HG02798 (cell line): ENCODE data around the gene CD209.
"Not testable (repeated sequence)": the region's sequence is repeated elsewhere in the genome, so short reads cannot be mapped to it uniquely, and the experiment has no call there.

ENCODE experiments used
- ATAC-seq: cut with Tn5 transposase; IDR thresholded peaks from one replicate; pipeline ENCODE4 v1.9.1; 2021; ENCODE audit warnings: mild to moderate bottlenecking; ENCODE audit not compliant: unreplicated experiment, poor library complexity

Gene CD209

GRCh38 chr19:7746903-7747884 is at the start of gene CD209:
CD209 (minus strand) TSS chr19:7747534; CDS start chr19:7747511, 23 bp downstream.
- no peak for ATAC-seq

DNA sequence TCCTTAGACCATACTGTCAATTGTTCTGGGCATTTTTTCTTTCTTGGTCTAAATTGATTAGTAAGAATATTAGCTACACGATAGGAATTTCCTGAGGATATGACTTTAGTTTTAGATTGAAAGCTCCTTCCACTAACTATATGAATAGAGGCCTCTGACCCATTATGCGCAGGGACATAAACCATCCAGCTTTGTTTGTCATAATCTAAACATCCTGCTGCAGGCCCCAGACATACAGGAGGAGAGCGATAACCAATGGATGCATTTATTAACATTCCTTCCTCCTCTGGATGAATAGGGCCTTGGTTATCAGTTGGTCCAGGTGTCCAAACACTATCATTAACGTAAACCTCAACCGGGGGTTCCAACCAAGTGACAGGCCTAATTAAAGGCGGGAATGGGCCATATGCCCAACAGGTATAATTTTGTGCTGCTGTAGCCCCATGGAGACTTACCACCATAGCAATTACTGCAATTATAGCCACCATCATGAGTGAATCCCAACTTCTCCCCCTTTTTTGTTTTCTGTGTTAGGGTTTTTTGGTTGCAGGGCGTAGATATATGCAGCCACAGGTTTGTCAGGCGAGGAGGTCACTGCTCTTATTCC is 48.3 kb upstream of the CD209 start:
- no peak for ATAC-seq

- ATAC-seq, result no peak
These were observed 46.2 kb upstream of the CD209 start for GRCh38 chr19:7793493-7793892.

- ATAC-seq, result not testable (repeated sequence)
These were observed 45.4 kb upstream of the CD209 start for GRCh38 chr19:7792701-7793100.

DNA sequence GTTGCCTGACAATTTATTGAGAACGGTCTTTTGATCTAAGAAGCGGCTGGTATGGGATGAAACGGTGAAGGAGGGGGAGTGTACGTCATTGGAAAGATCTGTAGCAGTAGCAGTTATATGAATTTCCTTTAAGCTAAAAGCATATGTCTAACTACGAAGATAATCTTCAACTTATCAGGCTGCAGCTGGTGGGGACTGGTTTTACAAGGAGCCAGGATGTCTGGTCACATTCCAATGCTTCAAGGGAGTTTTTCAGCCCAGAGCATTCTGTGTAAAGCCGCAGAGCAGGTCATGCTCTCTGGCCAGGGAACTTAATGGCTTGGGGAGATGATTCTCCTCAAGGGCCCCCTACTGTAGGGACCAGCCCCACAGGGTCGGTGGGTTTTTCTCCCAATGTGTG is 44.9 kb upstream of the CD209 start:
- no peak for ATAC-seq

GRCh38 chr19:7790416-7790815 is 43.1 kb upstream of the CD209 start:
- no peak for ATAC-seq

DNA sequence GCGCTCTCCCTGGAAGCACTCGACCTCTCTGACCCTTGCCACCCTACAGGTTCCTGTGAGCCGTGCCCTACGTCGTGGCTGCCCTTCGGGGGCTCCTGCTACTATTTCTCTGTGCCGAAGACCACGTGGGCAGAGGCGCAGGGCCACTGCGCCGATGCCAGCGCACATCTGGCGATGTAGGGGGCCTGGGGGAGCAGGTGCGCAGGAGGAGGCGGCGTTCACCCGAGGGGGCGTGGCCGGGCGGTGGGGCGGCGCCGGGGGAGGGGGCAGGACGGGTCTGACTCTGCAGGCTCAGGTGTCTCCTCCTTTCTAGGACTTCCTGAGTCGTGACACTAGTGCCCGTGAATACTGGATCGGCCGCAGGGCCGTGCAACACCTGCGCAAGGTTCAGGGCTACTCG is 42.1 kb upstream of the CD209 start:
- no peak for ATAC-seq

DNA sequence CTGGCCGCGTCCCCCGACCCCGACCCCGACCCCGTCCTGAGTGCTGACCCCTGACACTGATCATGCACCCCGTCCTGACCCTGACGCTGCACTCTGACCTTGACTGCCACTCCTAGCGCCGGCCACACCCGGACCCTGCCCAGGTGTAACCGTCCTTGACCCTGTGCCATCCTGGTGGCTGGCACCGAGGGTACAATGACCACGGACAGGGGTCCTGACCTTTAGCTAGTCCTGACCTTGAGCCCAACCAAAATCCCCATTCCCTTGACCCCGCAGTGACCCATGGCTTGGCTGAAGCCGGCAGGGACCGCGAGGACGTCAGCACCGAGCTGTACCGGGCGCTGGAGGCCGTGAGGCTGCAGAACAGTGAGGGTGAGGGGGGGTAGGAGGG is 41.6 kb upstream of the CD209 start:
- no peak for ATAC-seq

DNA sequence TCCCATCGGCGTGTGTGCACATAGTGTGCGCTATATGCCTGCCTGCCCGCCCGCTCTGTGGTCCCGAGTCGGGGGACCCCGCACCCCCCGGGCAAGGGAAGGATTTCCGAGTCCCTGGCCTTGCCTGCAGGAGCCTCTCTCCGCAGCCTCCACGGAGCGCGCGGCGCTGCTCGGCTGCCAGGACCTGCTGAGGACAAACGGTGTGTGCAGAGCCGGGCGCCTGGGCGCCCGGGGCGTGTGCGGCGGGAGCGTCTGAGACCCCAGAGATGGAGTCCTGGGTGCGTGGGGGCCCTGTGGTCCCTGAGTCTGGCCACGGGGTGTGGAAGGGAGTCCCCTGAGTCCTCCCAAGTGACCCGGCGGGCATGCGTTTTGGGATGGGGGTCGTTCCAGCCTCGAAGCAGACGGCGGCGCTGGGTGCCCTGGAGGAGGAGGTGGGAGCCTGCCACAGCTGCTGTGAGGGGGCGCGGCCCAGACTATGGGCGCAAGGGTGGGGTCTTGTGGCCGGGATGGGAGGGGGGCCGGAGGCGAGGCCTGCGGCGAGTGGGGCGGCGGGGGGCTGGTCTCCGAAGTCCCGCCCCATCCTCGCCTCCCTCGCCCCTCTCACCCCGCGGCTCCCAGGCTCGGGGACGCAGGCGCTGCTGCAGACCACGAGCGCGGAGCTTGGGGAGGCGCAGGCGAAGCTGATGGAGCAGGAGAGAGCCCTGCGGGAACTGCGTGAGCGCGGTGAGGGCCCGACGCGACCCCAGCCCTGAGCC is 41.0 kb upstream of the CD209 start:
- no peak for ATAC-seq

GRCh38 chr19:7787602-7788177 is 40.4 kb upstream of the CD209 start:
- no peak for ATAC-seq

DNA sequence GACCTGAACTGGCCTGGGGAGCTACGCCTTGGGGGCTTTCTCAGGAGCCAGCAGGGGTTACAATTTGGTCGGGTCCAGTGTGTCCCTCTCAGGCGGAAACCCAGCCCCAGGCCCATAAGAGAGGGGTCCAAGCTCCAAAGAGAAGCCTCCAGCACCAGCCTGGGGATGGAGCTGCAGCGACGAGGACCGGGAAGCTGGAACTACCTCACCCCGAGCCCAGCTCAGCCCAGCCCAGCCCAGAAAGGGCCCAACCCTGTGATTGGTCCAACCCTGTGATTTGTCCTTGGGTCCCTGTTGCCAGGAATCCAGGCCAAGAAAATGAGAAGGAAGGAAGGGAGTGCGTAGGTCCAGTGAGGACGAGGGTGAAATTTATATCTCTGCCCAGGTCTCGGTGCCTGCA is 39.8 kb upstream of the CD209 start:
- ATAC-seq, result no peak

DNA sequence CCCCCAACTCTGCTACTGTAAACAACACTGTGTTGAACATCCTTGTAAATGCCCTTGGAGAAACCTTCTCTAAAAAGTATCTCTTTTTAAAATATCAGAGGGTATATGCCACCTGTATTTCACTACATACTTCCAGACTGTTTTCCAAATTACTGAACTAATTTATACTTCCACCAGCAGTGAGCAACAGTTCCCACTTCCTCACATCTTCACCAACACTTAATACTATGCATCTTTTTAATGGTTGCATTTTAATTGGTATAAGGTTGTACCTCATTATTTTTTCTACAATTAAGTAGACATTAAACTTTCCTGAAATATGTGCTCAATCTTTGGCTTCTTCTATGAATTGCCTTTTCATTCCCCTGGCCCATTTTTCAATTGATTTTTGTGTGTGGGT is 37.5 kb upstream of the CD209 start:
- no peak for ATAC-seq

DNA sequence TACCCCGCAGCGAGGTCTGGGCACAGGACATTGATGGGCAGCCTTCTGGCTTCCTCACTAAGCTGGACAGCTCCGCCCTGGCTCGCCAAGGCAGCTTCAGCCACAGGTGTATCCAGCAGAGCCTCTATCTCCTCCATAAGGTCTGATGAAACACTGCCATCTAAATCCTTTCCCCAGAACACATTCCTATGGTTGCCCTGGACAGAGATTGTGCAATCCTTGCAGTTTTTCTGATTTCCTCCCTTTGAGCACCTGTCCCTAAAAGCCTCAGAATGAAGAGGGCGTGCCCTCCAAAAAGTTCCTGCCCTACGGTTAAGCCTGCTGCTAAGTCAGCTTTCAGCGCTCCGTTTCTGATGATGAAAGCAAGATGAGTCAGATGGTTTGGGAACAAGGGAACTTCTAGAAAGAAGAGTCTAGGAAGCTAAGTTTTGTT is 36.7 kb upstream of the CD209 start:
- ATAC-seq, result no peak

- no peak for ATAC-seq
These were observed 33.8 kb upstream of the CD209 start for GRCh38 chr19:7781157-7781556.

- no peak for ATAC-seq
These were observed 32.5 kb upstream of the CD209 start for GRCh38 chr19:7779631-7780486.

DNA sequence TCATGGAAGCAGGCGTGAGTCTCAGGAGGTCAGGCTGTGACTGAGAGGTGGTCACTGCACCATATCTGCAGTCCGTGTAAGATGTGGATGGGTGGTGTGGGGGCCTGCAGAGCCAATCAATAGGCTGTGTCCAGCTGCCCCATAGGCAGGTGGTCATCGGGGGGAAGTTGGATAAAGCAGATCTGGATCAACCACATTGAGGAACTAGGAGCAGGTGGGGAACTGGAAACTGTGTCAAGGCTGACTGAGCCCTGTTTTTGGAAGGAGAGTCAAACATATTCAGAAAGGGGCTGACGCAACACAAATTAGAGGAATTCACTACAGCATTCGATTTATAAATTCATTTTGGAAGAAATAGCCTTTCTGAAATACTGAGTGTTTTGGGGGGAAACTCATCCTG is 30.7 kb upstream of the CD209 start:
- no peak for ATAC-seq

GRCh38 chr19:7775761-7776160 is 28.4 kb upstream of the CD209 start:
- no peak for ATAC-seq

DNA sequence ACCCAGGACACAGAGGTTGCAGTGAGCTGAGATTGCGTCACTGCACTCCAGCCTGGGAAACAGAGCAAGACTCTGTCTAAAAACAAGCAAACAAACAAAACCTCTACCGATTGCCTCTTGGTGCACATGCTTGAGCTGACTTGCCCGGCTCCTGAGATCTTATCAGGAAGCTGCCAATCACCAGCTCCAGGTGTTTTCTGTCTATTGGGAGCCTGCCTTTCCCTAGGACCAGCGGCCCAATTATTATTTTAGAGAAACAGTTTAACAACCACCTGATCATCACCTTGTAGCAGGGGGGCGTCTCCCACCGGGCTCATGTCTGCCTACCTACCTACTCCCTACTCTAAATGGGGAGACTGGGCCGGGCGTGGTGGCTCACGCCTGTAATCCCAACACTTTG is 26.5 kb upstream of the CD209 start:
- ATAC-seq, result no peak

DNA sequence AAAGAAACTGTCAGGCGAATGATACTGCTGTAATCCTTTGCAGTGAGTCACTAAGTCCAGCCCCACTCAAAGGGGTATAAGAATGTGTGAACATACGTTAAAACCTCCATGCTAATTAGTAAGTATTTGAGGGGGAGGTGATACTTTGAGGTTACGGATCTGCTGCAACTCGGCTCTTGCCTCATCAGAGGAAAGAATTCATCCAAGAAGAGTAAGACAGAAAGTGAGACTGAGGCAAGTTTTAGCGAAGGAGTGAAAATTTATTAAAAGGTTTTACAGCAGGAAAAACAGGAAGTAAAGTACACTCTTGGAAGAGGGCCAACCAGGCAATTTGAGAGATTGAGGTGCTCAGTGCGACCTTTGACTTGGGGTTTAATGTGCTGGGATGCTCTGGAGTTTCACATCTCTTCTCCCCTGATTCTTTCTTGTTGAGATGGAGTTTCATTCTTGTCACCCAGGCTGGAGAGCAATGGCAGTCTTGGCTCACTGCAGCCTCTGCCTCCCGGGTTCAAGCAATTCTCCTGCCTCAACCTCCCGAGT is 25.5 kb upstream of the CD209 start:
- ATAC-seq, result no peak
